GM23338 (cell line): ENCODE data around the gene BCORL1. TPM values are rescaled to one million over a fixed set of nuclear protein-coding genes. Genes with fewer than 3 reads are reported as not detected.

ENCODE experiments used
- ATAC-seq: fragments of 200-7000 bp; cut with Tn5 transposase; 3 replicates; pipeline ENCODE4 v1.9.1; 2020
- DNase-seq: peaks from one replicate; pipeline ENCODE4 v3.0.0-alpha.2; 2015; ENCODE audit warnings: low spot score
- H2AFZ ChIP-seq: fragments of 200-600 bp; sonication (generic); 2 replicates; pipeline ENCODE4 v1.8.0; 2016; ENCODE audit warnings: antibody characterized with exemption, mild to moderate bottlenecking, moderate library complexity
- H3F3A ChIP-seq: fragments of 200-600 bp; sonication (generic); replicated peaks from 2 replicates; pipeline ENCODE4 v1.8.0; 2017; ENCODE audit warnings: antibody characterized with exemption, mixed run types, low read depth
- H3K27ac ChIP-seq: fragments of 200-600 bp; sonication (generic); 2 replicates; pipeline ENCODE4 v1.6.1; 2016; ENCODE audit warnings: low read depth
- H3K27me3 ChIP-seq: fragments of 200-600 bp; sonication (generic); 2 replicates; pipeline ENCODE4 v1.8.0; 2016; ENCODE audit warnings: mild to moderate bottlenecking, mixed run types, moderate library complexity; ENCODE audit not compliant: insufficient read depth
- H3K36me3 ChIP-seq: fragments of 200-600 bp; sonication (generic); 2 replicates; pipeline ENCODE4 v1.8.0; 2016; ENCODE audit warnings: mild to moderate bottlenecking; ENCODE audit not compliant: insufficient read depth
- H3K4me1 ChIP-seq: fragments of 200-600 bp; sonication (generic); 2 replicates; pipeline ENCODE4 v1.8.0; 2016; ENCODE audit warnings: mild to moderate bottlenecking, moderate library complexity; ENCODE audit not compliant: insufficient read depth
- H3K4me2 ChIP-seq: fragments of 200-600 bp; sonication (generic); 2 replicates; pipeline ENCODE4 v1.7.1; 2017; ENCODE audit warnings: mixed run types
- H3K4me3 ChIP-seq: fragments of 200-600 bp; sonication (generic); 2 replicates; pipeline ENCODE4 v1.6.1; 2016; ENCODE audit warnings: mixed run types
- H3K79me2 ChIP-seq: fragments of 200-600 bp; sonication (generic); replicated peaks from 2 replicates; pipeline ENCODE4 v1.8.0; 2017; ENCODE audit warnings: mild to moderate bottlenecking; ENCODE audit not compliant: insufficient read depth
- H3K9me2 ChIP-seq: fragments of 200-600 bp; sonication (generic); 2 replicates; pipeline ENCODE4 v1.8.0; 2017; ENCODE audit not compliant: insufficient read depth
- H4K20me1 ChIP-seq: fragments of 200-600 bp; sonication (generic); replicated peaks from 2 replicates; pipeline ENCODE4 v1.8.0; 2017; ENCODE audit warnings: mild to moderate bottlenecking; ENCODE audit not compliant: insufficient read depth
- H3K27ac Mint-ChIP-seq: 2 replicates; pipeline ENCODE4 v1.8.0; 2020; ENCODE audit warnings: inconsistent platforms, mild to moderate bottlenecking, moderate library complexity, mixed read lengths
- H3K27me3 Mint-ChIP-seq: 3 replicates; pipeline ENCODE4 v1.8.0; 2022; ENCODE audit warnings: low read depth, mild to moderate bottlenecking, moderate library complexity, mixed read lengths, inconsistent platforms; ENCODE audit not compliant: insufficient read depth, poor library complexity
- H3K36me3 Mint-ChIP-seq: 3 replicates; pipeline ENCODE4 v1.8.0; 2021; ENCODE audit warnings: low read depth, mild to moderate bottlenecking, inconsistent platforms, moderate library complexity, mixed read lengths
- H3K4me1 Mint-ChIP-seq: 3 replicates; pipeline ENCODE4 v1.8.0; 2020; ENCODE audit warnings: mild to moderate bottlenecking, inconsistent platforms, mixed read lengths
- H3K4me3 Mint-ChIP-seq: 3 replicates; pipeline ENCODE4 v1.8.0; 2021; ENCODE audit warnings: moderate library complexity, mild to moderate bottlenecking, inconsistent platforms, mixed read lengths
- H3K9me3 Mint-ChIP-seq: 3 replicates; pipeline ENCODE4 v1.8.0; 2020; ENCODE audit warnings: moderate library complexity, mild to moderate bottlenecking, inconsistent platforms, mixed read lengths
- CREB1 ChIP-seq: fragments of 250-450 bp; sonication (Bioruptor Pico); IDR thresholded peaks from 2 replicates; pipeline ENCODE4 v1.5.0; 2020; ENCODE audit warnings: low read depth, mild to moderate bottlenecking, moderate library complexity
- EZH2 ChIP-seq: fragments of 200-600 bp; sonication (generic); IDR thresholded peaks from one replicate; pipeline ENCODE4 v1.8.0; 2017; ENCODE audit warnings: antibody characterized with exemption, mild to moderate bottlenecking, low read depth; ENCODE audit not compliant: unreplicated experiment
- EZH2phosphoT487 ChIP-seq: fragments of 200-600 bp; sonication (generic); IDR thresholded peaks from one replicate; pipeline ENCODE4 v1.8.1; 2018; ENCODE audit warnings: antibody characterized with exemption; ENCODE audit not compliant: unreplicated experiment
- JUNB ChIP-seq: IDR thresholded peaks from one replicate; pipeline ENCODE4 v1.6.1; 2016; ENCODE audit warnings: antibody characterized with exemption; ENCODE audit not compliant: unreplicated experiment
- POLR2AphosphoS5 ChIP-seq: IDR thresholded peaks from 2 replicates; pipeline ENCODE4 v1.6.1; 2016; ENCODE audit warnings: antibody characterized with exemption, low read depth
- STAT1 ChIP-seq: IDR thresholded peaks from one replicate; pipeline ENCODE4 v1.6.1; 2016; ENCODE audit warnings: antibody characterized with exemption; ENCODE audit not compliant: unreplicated experiment
- ZNF114 ChIP-seq: fragments of 250-450 bp; sonication (Bioruptor Pico); IDR thresholded peaks from 2 replicates; pipeline ENCODE4 v1.5.0; 2020; ENCODE audit warnings: mild to moderate bottlenecking, moderate library complexity
- ZNF331 ChIP-seq: fragments of 250-450 bp; sonication (Bioruptor Pico); IDR thresholded peaks from 2 replicates; pipeline ENCODE4 v1.5.0; 2020; ENCODE audit warnings: low read depth, mild to moderate bottlenecking, moderate library complexity
- ZNF462 ChIP-seq: fragments of 250-450 bp; sonication (Bioruptor Pico); IDR thresholded peaks from 2 replicates; pipeline ENCODE4 v1.5.0; 2020; ENCODE audit warnings: mild to moderate bottlenecking, moderate library complexity
- polyA plus RNA-seq: library from polyadenylated mRNA; unstranded; fragments of >200 nt; fragmentation: Nextera tagmentation; extraction: Ambion mirVana; gene quantifications from 2 replicates; pipeline ENCODE4 v1.2.1, GENCODE V29; 2016
- total RNA-seq: library from RNA; depleted of rRNA; stranded (reverse); fragments of >200 nt; shearing (Covaris generic); gene quantifications from 2 replicates; pipeline ENCODE4 v1.2.3, GENCODE V29; 2014
- TF ChIP-seq, protein P1 (sequence below): IDR thresholded peaks from 2 replicates; pipeline ENCODE4 v1.6.1; 2016; ENCODE audit warnings: antibody characterized with exemption
- TF ChIP-seq, protein P2 (sequence below): IDR thresholded peaks from one replicate; pipeline ENCODE4 v1.6.1; 2018; ENCODE audit warnings: antibody characterized with exemption; ENCODE audit not compliant: unreplicated experiment

Gene BCORL1
- total and polyA plus RNA-seq, 2 experiments from 2014 or later: 2.6 to 2.7 TPM

DNA sequence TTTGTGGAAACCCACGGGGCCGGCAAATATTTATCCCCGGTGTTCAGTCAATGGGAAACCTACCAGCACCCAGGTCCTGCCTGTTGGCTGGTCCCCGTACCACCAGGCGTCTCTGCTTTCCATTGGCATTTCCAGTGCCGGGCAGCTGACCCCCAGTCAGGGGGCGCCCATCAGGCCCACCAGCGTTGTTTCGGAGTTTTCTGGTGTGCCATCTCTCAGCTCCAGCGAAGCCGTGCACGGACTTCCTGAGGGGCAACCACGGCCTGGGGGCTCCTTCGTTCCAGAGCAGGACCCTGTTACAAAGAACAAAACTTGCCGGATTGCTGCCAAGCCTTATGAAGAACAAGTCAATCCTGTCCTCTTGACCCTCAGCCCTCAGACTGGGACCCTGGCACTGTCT, 32.7 kb downstream of the BCORL1 start:
- H3K27me3 Mint-ChIP-seq: peaks cover 2% of the 10 kb centered on the region
- no peak for TF ChIP-seq CREB1 (CRISPR knock-in tag)
- no peaks in the 10 kb centered on the region for H3K36me3 Mint-ChIP-seq
- no peaks in the 10 kb centered on the region for H3F3A ChIP-seq
- no peak overlapping the region for H2AFZ ChIP-seq
- H3K9me3 Mint-ChIP-seq: no peaks in the 10 kb centered on the region
- no peaks in the 10 kb centered on the region for H3K79me2 ChIP-seq
- no peaks in the 10 kb centered on the region for H3K36me3 ChIP-seq
- no peak overlapping the region for H3K4me2 ChIP-seq
- H3K4me3 Mint-ChIP-seq: no peak overlapping the region
- H3K4me1 Mint-ChIP-seq: peaks cover 8% of the 10 kb centered on the region
- H3K27me3 ChIP-seq: no peaks in the 10 kb centered on the region
- DNase-seq (no peak), ATAC-seq (no peak)
- H3K9me2 ChIP-seq: no peaks in the 10 kb centered on the region
- H3K27ac Mint-ChIP-seq: no peak overlapping the region
- no peaks in the 10 kb centered on the region for H3K4me1 ChIP-seq
- H3K27ac ChIP-seq: no peak overlapping the region
- H4K20me1 ChIP-seq: no peaks in the 10 kb centered on the region
- H3K4me3 ChIP-seq: no peak overlapping the region

DNA sequence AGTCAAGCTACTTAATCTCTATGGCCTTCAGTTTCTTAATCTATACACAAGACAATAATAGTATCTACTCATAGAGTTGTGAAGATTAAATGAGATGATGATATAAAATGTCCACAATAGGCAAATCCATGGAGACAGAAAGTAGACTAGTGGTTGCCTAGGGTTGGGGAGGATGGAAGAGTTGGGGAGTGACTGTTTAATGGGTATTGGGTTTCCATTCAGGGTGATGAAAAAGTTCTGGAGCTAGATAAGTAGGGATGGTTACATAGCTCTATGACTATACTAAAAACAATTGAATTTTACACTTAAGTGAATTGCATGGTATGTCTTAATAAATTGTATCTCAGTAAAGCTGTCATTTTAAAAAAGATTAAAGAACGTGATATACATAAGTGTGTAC, 35.7 kb downstream of the BCORL1 start:
- H3K9me3 Mint-ChIP-seq: no peaks in the 10 kb centered on the region
- H3K4me3 Mint-ChIP-seq: no peak overlapping the region
- Histone ChIP-seq H4K20me1 (no peaks in the 10 kb centered on the region), H3K27me3 (no peaks in the 10 kb centered on the region), H3K4me2 (no peak overlapping the region), H3F3A (no peaks in the 10 kb centered on the region), H3K4me3 (no peak overlapping the region), H3K36me3 (no peaks in the 10 kb centered on the region), H3K4me1 (no peaks in the 10 kb centered on the region), H3K79me2 (no peaks in the 10 kb centered on the region), H3K9me2 (no peaks in the 10 kb centered on the region), H3K27ac (no peak overlapping the region), H2AFZ (no peak overlapping the region)
- no peak overlapping the region for H3K27ac Mint-ChIP-seq
- DNase-seq: no peak
- H3K36me3 Mint-ChIP-seq: no peaks in the 10 kb centered on the region; the same call in 2 of the 3 replicates
- peaks cover 12% of the 10 kb centered on the region for H3K4me1 Mint-ChIP-seq
- H3K27me3 Mint-ChIP-seq: peaks cover 2% of the 10 kb centered on the region
- no peak for ATAC-seq
- TF ChIP-seq CREB1 (CRISPR knock-in tag) (no peak), POLR2AphosphoS5 (no peak), ZNF462 (CRISPR knock-in tag) (no peak), EZH2 (no peak), JUNB (no peak), STAT1 (no peak), ZNF114 (CRISPR knock-in tag) (no peak), ZNF331 (CRISPR knock-in tag) (no peak), EZH2phosphoT487 (no peak)
- TF ChIP-seq, protein P1, sequence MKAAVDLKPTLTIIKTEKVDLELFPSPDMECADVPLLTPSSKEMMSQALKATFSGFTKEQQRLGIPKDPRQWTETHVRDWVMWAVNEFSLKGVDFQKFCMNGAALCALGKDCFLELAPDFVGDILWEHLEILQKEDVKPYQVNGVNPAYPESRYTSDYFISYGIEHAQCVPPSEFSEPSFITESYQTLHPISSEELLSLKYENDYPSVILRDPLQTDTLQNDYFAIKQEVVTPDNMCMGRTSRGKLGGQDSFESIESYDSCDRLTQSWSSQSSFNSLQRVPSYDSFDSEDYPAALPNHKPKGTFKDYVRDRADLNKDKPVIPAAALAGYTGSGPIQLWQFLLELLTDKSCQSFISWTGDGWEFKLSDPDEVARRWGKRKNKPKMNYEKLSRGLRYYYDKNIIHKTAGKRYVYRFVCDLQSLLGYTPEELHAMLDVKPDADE: no peak
- TF ChIP-seq, protein P2, sequence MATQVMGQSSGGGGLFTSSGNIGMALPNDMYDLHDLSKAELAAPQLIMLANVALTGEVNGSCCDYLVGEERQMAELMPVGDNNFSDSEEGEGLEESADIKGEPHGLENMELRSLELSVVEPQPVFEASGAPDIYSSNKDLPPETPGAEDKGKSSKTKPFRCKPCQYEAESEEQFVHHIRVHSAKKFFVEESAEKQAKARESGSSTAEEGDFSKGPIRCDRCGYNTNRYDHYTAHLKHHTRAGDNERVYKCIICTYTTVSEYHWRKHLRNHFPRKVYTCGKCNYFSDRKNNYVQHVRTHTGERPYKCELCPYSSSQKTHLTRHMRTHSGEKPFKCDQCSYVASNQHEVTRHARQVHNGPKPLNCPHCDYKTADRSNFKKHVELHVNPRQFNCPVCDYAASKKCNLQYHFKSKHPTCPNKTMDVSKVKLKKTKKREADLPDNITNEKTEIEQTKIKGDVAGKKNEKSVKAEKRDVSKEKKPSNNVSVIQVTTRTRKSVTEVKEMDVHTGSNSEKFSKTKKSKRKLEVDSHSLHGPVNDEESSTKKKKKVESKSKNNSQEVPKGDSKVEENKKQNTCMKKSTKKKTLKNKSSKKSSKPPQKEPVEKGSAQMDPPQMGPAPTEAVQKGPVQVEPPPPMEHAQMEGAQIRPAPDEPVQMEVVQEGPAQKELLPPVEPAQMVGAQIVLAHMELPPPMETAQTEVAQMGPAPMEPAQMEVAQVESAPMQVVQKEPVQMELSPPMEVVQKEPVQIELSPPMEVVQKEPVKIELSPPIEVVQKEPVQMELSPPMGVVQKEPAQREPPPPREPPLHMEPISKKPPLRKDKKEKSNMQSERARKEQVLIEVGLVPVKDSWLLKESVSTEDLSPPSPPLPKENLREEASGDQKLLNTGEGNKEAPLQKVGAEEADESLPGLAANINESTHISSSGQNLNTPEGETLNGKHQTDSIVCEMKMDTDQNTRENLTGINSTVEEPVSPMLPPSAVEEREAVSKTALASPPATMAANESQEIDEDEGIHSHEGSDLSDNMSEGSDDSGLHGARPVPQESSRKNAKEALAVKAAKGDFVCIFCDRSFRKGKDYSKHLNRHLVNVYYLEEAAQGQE: no peak
